HAP-1 (cell line): ENCODE measurements around the gene MN1.
A peak's percentile ranks its signal among the peaks of the same experiment; 100 is the strongest.

ENCODE experiments used
- DNase-seq, 2 experiments: peaks; one replicate each; pipeline ENCODE4 v3.0.0-alpha.2; 2016 to 2020; ENCODE audit warnings: low spot score in 2 of 2
- H3K27me3 ChIP-seq: fragments of 250-450 bp; sonication (Bioruptor Pico); 2 replicates; pipeline ENCODE4 v1.5.1; 2020; ENCODE audit warnings: low read depth, mild to moderate bottlenecking, moderate library complexity
- H3K36me3 ChIP-seq: fragments of 250-450 bp; sonication (Bioruptor Pico); replicated peaks from 2 replicates; pipeline ENCODE4 v1.5.1; 2020; ENCODE audit warnings: mild to moderate bottlenecking
- H3K4me1 ChIP-seq: fragments of 250-450 bp; sonication (Bioruptor Pico); 2 replicates; pipeline ENCODE4 v1.5.1; 2020; ENCODE audit warnings: mild to moderate bottlenecking
- H3K4me3 ChIP-seq: fragments of 250-450 bp; sonication (Bioruptor Pico); 2 replicates; pipeline ENCODE4 v1.5.1; 2020; ENCODE audit warnings: mild to moderate bottlenecking, moderate library complexity
- H3K9me3 ChIP-seq: fragments of 250-450 bp; sonication (Bioruptor Pico); 2 replicates; pipeline ENCODE4 v1.5.1; 2020; ENCODE audit warnings: mild to moderate bottlenecking, moderate library complexity
- in situ Hi-C: fragments of 300-500 bp; cut with MboI; formaldehyde crosslinking; loops from 3 replicates; pipeline ENCODE4 v1.14.3; 2020; ENCODE audit warnings: low sequenced_read_pairs, inconsistent platforms, mixed read lengths

The MN1 gene

DNA sequence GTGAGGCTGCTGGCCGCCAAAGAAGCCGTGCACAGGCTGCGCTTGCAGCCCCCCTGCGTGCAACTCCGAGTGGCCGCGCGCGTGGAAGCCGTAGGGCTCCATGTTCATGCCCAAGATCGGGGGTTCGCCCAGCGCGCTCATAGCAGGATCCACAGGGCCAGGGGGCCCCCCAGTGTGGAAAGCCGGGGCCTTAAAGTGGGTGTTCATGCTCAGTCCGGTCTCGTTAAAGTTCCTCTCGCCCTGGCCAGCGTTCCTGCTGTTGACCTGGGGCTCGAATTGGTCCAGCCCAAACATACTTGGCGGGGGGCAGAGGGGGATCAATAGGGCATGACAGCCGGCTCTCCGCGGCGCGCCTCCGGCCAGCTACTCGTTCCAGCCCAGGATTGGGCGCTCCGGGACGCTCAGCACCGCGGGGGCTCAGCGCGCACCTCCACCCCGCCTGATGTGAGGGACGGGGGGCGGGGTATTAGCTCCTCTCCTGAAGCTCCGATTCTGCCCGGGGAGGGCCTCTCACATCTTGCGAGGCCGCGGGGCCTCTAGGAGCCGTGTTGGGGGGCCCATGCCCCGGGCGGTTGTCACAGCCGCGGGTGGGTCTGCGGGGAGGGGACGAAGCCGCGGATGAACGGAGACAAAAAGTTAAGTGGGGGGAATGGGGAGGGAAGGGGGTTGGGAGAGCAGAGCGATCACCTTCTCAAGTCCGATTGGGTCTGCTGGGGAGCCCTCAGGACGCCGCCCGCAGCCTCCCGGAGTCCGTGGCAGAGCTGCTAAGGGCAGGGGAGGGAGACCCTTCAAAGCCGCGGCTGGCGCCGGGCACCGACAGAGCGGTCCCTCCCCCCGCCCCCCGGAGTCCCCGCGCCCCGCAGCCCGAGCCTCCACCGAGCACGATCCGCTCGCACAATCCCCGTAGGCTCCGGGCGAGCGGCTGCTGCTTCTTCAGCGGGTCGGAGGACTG lies 1.0 kb downstream of the MN1 start:
- H3K27me3 ChIP-seq: no peaks in the 10 kb centered on the region
- peak; percentile 34 to 62 for DNase-seq
- in situ Hi-C loops: loop anchor here (10.0 kb wide), 1 partner anchor 1046 kb away; no protein-coding TSS in a partner anchor
- no peaks in the 10 kb centered on the region for H3K36me3 ChIP-seq
- H3K9me3 ChIP-seq: no peaks in the 10 kb centered on the region
- H3K4me1 ChIP-seq: peaks cover 4% of the 10 kb centered on the region
- peak overlapping the region; percentile 61 for H3K4me3 ChIP-seq

DNA sequence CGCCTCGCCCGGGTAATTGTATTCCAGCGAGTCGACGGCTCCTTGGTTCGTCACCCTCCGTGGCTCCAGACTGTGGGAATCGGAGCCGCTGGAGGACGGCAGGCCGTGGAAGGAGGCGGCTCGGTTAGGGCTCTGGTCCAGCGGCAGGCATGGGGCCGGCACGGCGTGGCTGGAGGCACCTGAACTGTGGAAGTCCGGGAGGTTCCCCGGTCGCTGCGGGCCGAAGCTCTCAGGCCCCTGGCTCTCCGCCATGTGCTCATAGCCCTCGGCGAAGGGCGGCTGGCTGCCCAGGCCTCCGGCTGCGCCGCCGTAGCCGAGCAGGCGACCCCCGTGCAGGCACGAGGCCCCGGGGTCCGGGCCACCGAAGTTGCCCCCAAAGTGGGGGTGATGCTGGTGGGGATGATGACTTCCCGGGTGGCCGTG lies 1.7 kb downstream of the MN1 start:
- H3K4me3 ChIP-seq: peak overlapping the region; percentile 61; the same call in 1 of the 2 replicates
- H3K36me3 ChIP-seq: no peaks in the 10 kb centered on the region
- in situ Hi-C loops: loop anchor here (10.0 kb wide), 1 partner anchor 1045 kb away; no protein-coding TSS in a partner anchor
- H3K9me3 ChIP-seq: no peaks in the 10 kb centered on the region
- H3K27me3 ChIP-seq: no peaks in the 10 kb centered on the region
- peaks cover 4% of the 10 kb centered on the region for H3K4me1 ChIP-seq
- no peak for DNase-seq

DNA sequence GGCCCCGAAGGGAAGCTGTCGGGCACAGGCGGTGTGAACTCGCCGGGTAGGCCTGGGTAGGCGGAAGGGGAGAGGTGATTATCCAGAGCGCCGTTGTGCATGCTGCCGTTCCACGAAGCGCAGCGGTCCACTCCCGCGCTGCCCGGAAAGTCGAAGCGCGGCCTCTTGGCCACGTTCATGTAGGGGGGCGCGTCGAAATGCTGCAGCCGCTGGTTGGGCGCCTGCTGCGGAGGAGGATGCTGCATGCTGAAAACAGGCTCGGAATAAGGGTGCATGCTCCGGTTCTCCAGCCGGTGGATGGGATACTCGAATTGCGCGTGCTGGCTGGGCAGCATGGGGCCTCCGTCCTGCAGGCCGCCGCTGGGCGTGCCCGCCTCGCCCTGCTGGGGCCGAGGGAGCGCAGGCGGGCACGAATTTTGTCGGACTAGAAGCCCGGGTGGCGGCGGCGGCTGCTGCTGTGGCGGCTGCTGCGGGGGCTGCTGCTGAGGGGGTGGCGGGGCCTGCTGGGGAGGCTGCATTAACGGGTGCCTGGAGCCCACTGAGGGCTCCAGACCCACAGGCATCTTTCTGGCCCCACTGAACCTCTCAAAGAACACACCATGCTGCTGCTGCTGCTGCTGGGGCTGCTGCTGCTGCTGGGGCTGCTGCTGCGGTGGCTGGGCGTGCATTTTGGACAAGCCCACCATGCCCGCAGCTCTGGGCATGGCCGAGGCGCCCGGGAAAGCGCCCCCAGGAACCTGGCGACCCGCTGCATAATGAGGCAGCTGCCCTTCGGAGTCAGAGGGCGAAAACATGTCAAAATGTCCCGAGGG lies 2.3 kb downstream of the MN1 start:
- Histone ChIP-seq H3K36me3 (no peaks in the 10 kb centered on the region), H3K9me3 (no peaks in the 10 kb centered on the region), H3K27me3 (no peaks in the 10 kb centered on the region), H3K4me1 (no peaks in the 10 kb centered on the region; the same call in 1 of the 2 replicates), H3K4me3 (no peak overlapping the region)
- DNase-seq: no peak
- in situ Hi-C loops: no loop called here

DNA sequence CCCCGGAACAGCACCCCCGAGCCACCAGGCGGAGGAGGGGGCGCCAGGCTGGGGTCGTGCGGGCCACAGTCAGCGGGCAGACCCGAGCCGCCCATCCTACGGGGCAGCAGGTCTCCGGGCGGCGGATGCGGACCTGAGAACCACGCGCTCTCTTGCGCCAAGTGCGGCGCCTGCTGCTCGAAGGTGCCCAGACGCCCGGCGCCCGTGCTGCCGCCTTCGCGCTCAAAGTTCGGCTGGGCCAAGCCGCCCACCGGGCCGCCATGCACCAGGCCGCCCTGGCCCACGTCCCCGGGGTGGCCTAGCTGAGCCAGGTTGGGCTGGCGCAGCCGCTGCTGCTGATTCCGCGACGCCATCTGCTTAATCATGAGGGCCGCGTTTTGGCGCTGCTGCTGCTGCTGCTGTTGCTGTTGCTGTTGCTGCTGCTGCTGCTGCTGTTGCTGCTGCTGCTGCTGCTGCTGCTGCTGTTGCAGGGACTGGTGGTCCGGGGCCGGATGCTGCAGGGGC lies 3.0 kb downstream of the MN1 start:
- Histone ChIP-seq H3K9me3 (no peaks in the 10 kb centered on the region), H3K4me3 (no peak overlapping the region), H3K4me1 (no peaks in the 10 kb centered on the region; the same call in 1 of the 2 replicates), H3K27me3 (no peaks in the 10 kb centered on the region), H3K36me3 (no peaks in the 10 kb centered on the region)
- no peak for DNase-seq
- in situ Hi-C loops: no loop called here

DNA sequence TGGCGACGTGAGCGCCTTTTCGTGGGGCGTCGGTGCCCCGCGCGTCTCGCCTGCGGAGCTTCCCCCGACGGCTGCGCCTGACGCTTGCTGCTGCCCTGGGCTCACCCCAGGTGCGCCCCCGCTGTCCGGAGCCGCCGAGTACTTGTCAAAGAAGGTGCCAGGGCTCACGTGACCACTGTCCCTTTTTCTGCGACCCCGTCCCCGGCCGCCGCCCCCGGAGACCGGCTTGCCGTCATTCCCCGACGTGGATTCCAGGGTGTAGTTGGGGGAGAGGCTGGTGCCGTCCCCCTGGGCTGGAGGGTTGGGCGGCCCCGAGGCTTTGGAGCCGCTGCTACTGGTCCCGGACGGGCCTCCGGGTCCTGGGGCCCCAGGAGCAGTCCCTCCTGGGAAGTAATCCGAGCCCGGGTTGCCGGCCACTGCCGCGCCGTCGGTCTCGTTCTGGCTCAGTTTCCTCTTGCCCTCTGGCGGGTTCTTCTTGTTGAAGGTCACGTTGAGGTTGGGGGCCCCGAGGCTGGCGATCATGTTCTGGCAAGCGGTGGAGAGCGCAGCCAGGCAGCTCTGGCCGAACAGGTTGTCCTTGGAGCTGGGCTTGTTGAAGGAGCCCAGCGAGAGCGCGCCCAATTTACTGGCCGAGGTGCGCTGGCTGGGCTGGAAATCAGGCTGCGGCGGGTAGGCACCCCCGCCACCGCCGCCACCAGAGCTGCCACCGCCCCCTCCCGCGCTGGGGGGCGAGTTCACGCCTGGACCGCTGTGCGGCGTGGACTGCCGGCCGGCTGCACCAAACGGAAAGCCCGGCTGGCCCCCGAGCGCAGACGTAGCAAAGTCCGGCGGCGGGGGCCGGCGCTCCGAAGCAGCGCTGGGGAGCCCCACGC lies 3.8 kb downstream of the MN1 start:
- in situ Hi-C loops: no loop called here
- DNase-seq: no peak
- H3K4me3 ChIP-seq: no peak overlapping the region
- no peaks in the 10 kb centered on the region for H3K27me3 ChIP-seq
- no peaks in the 10 kb centered on the region for H3K36me3 ChIP-seq
- H3K4me1 ChIP-seq: no peaks in the 10 kb centered on the region; the same call in 1 of the 2 replicates
- H3K9me3 ChIP-seq: no peaks in the 10 kb centered on the region

DNA sequence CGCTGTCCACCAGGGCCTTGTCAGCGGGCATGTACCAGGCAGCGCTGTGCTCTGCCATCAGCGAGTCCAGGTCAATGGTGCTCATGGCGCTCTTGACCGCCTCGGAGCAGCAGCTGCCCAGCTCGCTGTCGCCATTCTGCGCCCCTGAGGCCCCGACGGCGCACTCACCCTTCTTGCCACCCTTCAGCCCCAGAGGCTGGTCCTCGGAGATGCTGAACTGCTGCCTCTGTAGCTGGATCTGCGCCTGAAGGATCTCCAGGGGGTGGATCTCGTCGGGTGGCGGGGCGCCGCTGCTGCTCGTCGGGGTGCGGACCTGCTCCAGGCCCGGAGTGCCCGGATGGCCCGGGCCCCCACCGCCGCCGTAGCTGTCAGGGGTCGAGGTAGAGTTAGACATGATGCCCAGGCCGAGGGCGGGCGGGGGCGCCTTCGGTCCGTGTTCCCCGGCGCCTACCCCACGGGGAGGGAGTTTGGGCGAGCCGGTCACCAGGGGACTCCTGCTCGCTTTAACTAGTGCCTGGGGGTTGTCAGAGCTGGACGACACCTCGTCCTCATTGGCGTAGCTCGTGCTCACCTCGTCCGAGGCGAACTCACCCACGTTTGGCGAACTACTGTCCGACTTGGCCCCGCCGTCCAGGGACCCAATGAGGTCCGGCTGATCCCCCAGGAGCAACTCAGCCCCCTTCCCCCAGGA lies 4.6 kb downstream of the MN1 start:
- Histone ChIP-seq H3K4me3 (no peak overlapping the region), H3K9me3 (no peaks in the 10 kb centered on the region), H3K27me3 (no peaks in the 10 kb centered on the region), H3K36me3 (no peaks in the 10 kb centered on the region), H3K4me1 (peaks cover under 1% of the 10 kb centered on the region; the same call in 1 of the 2 replicates)
- DNase-seq: no peak
- in situ Hi-C loops: no loop called here

DNA sequence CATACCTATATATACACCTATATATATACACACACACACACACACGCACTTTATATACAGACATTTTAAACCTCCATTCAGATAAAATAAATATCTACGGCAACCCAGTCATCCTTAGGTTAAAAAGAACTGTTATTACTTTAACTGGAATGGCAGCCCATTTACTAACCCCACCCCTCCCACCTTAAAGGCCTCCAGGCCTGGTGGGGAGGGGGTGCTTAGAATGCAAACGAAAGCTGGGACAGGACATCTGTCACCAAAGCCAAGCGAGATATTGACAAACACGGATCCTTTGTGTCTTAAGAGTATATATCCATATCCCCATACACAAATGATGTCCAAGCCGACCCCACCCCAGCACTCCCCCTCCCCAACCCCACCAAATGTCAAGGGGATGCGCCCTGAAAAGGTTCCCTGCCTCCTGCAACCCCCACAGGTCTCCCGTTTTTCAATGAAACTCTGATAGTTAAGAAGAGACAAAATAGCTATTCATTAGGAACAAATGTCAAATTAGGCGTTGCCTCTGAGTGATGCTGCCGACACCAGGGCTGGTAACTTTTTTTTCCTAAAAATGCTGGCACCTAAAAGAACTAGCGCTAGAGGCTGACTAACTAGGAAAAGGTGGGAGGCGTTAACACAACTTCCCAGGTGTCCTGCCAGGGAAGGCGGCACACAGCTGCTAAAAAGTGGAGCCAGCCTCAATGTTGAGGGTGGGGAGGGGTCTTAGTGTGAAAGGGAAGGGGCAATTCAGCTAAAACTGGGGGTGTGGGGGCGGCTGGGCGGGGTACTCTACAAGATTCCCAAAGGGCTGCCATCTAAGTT lies 5.6 kb downstream of the MN1 start:
- Histone ChIP-seq H3K9me3 (no peaks in the 10 kb centered on the region), H3K27me3 (no peaks in the 10 kb centered on the region), H3K36me3 (0 out of 2 replicates have a peak, but pooled peaks cover 3% of the 10 kb centered on the region), H3K4me3 (no peak overlapping the region), H3K4me1 (peaks cover 7% of the 10 kb centered on the region)
- in situ Hi-C loops: no loop called here
- DNase-seq: no peak

DNA sequence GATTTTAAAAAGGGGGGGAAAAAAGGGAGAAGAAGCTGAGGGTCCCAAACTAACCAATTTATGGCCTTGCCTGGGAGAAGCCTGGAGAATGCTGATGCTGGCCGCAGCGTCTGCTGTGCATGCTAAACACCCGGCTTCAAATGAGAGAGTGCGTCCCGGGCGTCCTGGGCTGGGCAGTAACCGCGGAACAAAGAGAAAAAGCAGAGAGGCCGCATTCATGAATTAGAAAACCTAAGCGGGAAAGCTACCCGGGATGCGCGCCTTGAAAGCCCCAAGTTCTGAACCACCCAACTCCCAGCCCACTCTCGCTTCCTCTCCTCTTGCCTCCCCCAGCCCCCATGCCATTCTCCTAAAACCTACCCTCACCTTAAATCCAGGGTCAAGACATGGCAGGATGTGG lies 6.5 kb downstream of the MN1 start:
- H3K4me3 ChIP-seq: no peak overlapping the region
- 0 out of 2 replicates have a peak, but pooled peaks cover 3% of the 10 kb centered on the region for H3K36me3 ChIP-seq
- H3K9me3 ChIP-seq: no peaks in the 10 kb centered on the region
- no peaks in the 10 kb centered on the region for H3K27me3 ChIP-seq
- no peak for DNase-seq
- in situ Hi-C loops: no loop called here
- H3K4me1 ChIP-seq: peaks cover 7% of the 10 kb centered on the region

DNA sequence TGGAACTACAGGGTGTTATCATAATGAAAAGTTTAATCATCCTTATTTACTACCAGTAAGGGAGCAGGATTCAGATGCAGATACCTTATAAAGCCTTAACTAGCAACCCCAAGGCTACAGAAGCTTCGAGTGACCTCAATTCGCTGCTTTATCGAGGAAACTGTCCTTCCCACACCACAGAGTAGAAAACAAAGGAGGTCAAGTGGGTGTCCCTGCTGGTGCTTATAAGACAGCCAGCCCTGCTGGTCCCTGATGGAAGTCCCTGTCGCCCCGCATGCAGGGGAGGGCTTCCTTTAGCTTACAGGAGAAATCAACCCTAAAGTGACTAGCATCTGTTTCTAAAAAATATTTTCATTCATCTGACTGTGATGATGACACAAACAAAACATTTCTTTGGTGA lies 7.3 kb downstream of the MN1 start:
- Histone ChIP-seq H3K4me1 (peaks cover 7% of the 10 kb centered on the region), H3K36me3 (0 out of 2 replicates have a peak, but pooled peaks cover 3% of the 10 kb centered on the region), H3K9me3 (no peaks in the 10 kb centered on the region), H3K4me3 (no peak overlapping the region), H3K27me3 (no peaks in the 10 kb centered on the region)
- in situ Hi-C loops: no loop called here
- DNase-seq: no peak

DNA sequence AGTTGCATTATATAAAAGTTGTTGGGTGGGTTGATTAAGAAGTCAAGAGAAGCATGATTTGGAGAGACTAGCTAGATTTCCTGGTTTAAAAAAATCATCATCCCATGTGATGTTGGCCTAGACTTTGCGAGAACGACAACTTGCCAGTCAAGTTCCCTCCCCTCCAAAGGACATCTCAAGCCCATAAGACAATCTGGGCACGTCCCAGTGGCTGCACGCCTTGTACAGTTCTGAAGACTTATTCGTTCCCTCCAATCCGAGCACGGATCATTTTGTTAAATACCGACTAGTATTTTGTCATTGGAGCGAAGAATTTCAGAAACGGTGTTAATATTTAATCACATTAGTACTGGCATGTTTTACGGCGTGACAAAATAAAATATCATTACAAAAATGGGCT lies 8.0 kb downstream of the MN1 start:
- no peak overlapping the region for H3K4me3 ChIP-seq
- in situ Hi-C loops: no loop called here
- H3K27me3 ChIP-seq: no peaks in the 10 kb centered on the region
- H3K9me3 ChIP-seq: no peaks in the 10 kb centered on the region
- 0 out of 2 replicates have a peak, but pooled peaks cover 3% of the 10 kb centered on the region for H3K36me3 ChIP-seq
- no peak for DNase-seq
- peaks cover 7% of the 10 kb centered on the region for H3K4me1 ChIP-seq

DNA sequence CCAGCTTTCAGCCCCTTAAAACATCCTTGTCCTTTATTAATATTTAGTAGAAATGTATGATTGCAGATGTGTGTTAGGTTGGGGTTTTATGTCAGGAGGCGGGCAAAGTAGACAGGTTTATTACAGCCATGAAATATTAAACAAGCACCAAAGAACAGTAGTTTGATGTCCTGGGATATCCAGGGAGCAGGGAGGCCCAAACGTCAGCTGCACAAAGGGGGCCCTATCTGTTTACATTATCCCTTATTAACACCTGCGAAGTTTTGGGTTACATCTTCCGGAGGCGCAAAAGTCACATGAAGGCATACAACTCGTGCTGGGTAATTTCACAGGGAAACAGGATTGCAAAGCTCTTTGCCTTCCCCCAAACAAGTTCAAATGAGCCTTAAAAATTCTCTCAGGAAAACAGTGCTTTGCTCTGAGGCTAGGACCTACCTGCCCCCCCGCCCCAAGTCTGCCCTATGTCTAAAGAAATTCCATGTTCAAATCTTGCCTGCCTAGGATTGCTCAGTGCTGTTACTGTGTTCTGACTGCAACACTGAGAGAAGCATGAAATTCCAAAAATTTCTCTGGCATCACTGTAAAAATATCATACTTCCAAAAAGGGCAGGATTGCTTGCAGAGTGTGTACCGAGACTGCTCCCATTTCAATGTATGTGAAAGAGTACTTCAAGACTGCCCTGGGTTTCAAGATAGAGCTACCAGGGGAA lies 8.9 kb downstream of the MN1 start:
- no peak for DNase-seq
- in situ Hi-C loops: no loop called here
- peaks cover 7% of the 10 kb centered on the region for H3K4me1 ChIP-seq
- H3K27me3 ChIP-seq: no peaks in the 10 kb centered on the region
- H3K4me3 ChIP-seq: no peak overlapping the region
- H3K36me3 ChIP-seq: 0 out of 2 replicates have a peak, but pooled peaks cover 3% of the 10 kb centered on the region
- H3K9me3 ChIP-seq: no peaks in the 10 kb centered on the region
